AG09309 (cell line): ENCODE results near the gene NEXN.

Experiments used
- DNase-seq: peaks from one replicate; pipeline ENCODE4 v3.0.0-alpha.2; 2010; ENCODE audit warnings: low read depth
- H3K4me3 ChIP-seq: 2 replicates; pipeline ENCODE4 v1.5.1; 2011; ENCODE audit warnings: mild to moderate bottlenecking, low read depth, low read length, moderate library complexity; ENCODE audit not compliant: control insufficient read depth
- TF ChIP-seq, protein P1 (sequence below): IDR thresholded peaks from 2 replicates; pipeline ENCODE4 v1.5.1; 2011; ENCODE audit warnings: mild to moderate bottlenecking, low read depth, low read length, inconsistent platforms; ENCODE audit not compliant: insufficient read depth, control insufficient read depth; ENCODE audit errors: missing control alignments

Gene NEXN

DNA sequence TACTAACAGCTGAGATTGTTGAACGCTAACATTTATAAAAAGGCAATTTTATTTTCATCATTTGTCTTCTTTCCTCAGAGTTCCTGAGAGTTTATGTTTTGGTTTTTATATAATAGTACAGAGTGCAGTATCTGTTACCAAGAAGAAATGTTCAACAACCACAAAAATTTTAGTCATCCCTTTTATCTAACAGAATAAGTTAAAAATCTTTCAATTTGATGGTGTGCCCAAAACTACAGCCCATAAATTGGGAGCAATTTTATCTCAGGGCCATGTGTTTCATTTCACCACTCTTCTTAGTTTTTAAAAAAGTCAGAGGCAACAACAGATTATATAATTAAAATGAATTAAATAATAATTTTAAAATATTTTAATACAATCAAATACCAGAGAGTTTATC is 37.1 kb downstream of the NEXN start:
- H3K4me3 ChIP-seq: no peak overlapping the region
- DNase-seq: peak; percentile 47
- TF ChIP-seq, protein P1, sequence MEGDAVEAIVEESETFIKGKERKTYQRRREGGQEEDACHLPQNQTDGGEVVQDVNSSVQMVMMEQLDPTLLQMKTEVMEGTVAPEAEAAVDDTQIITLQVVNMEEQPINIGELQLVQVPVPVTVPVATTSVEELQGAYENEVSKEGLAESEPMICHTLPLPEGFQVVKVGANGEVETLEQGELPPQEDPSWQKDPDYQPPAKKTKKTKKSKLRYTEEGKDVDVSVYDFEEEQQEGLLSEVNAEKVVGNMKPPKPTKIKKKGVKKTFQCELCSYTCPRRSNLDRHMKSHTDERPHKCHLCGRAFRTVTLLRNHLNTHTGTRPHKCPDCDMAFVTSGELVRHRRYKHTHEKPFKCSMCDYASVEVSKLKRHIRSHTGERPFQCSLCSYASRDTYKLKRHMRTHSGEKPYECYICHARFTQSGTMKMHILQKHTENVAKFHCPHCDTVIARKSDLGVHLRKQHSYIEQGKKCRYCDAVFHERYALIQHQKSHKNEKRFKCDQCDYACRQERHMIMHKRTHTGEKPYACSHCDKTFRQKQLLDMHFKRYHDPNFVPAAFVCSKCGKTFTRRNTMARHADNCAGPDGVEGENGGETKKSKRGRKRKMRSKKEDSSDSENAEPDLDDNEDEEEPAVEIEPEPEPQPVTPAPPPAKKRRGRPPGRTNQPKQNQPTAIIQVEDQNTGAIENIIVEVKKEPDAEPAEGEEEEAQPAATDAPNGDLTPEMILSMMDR: no peak

GRCh38 chr1:77925956-77926355 is 37.5 kb downstream of the NEXN start:
- TF ChIP-seq, protein P1: no peak

DNA sequence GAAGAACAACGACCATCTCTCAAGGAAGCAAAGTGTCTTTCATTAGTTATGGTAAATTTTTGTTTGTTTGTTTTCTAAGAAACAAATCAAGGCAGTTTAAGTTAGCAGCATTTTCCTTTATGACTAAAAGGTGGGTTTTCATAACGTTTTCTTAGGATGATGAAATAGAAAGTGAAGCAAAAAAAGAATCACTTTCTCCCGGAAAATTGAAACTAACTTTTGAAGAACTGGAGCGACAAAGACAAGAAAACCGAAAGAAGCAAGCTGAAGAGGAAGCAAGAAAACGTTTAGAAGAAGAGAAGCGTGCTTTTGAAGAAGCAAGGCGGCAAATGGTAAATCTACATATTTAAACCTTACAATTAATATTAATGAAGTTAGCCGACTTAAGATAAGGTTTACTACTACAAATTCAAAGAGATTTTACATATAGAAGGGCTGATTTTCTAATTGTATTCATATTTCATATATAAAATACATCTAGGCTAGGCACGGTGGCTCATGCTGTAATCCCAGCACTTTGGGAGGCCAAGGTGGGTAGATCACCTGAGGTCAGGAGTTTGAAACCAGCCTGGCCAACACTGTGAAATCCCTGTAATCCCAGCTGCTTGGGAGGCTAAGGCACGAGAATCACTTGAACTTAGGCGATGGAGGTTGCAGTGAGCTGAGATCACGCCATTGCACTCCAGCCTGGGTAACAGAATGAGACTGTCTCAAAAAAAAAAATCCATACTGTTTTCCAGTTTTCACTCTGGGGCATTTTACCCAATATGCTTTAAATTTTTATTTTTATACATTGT is 38.3 kb downstream of the NEXN start:
- no peak overlapping the region for H3K4me3 ChIP-seq
- TF ChIP-seq, protein P1: no peak

More at GRCh38 chr1:77925956-77926355, 37.5 kb downstream of the NEXN start:
- no peak overlapping the region for H3K4me3 ChIP-seq
- no peak for DNase-seq

GRCh38 chr1:77927414-77927813 is 39.0 kb downstream of the NEXN start:
- DNase-seq: no peak
- H3K4me3 ChIP-seq: no peak overlapping the region
- TF ChIP-seq, protein P1: no peak

More for the DNA sequence above, 38.3 kb downstream of the NEXN start:
- DNase-seq: no peak

GRCh38 chr1:77929806-77930205 is 41.4 kb downstream of the NEXN start:
- no peak overlapping the region for H3K4me3 ChIP-seq
- TF ChIP-seq, protein P1: no peak
- no peak for DNase-seq

DNA sequence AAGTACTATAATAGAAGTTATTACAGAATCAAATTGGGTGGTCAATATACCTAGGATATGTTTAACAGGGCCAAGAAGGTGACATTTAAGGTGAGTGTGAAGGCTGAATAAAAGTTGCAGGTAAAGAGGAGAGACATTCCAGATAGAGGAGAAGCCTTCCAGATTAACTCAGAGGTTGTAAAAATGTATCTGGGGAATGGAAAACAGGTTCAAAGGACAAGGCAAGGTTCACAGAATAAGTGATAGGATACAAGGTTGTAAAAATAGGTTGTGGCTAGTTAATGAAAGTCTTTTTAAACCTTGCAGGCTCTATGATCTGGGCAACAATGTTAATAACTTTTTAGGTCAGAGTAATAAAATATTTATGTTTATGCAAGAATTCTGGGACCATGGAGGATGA is 50.2 kb downstream of the NEXN start:
- TF ChIP-seq, protein P1: no peak
- DNase-seq: no peak

More for the DNA sequence above, 50.2 kb downstream of the NEXN start:
- no peak overlapping the region for H3K4me3 ChIP-seq
